GM12864 (cell line): Measurements from ENCODE around the gene KCNAB1.

ENCODE experiments used
- DNase-seq: peaks from one replicate; pipeline ENCODE4 v3.0.0-alpha.2; 2011; ENCODE audit warnings: low read depth
- H3K4me3 ChIP-seq: 2 replicates; pipeline ENCODE4 v1.5.1; 2011; ENCODE audit warnings: mild to moderate bottlenecking, low read depth, low read length, control low read depth
- CTCF ChIP-seq: IDR thresholded peaks from 2 replicates; pipeline ENCODE4 v1.5.1; 2011; ENCODE audit warnings: low read depth, mild to moderate bottlenecking, moderate library complexity, low read length, control low read depth, inconsistent platforms; ENCODE audit errors: missing control alignments

KCNAB1 gene

GRCh38 chr3:156488767-156489166 lies 368.4 kb downstream of the KCNAB1 start:
- no peak for DNase-seq
- TF ChIP-seq CTCF = no peak
- no peak overlapping the region for H3K4me3 ChIP-seq

GRCh38 chr3:156489462-156489911 lies 369.1 kb downstream of the KCNAB1 start:
- DNase-seq = no peak
- H3K4me3 ChIP-seq = no peak overlapping the region
- TF ChIP-seq CTCF = no peak

GRCh38 chr3:156491192-156491591 lies 370.8 kb downstream of the KCNAB1 start:
- TF ChIP-seq CTCF = no peak
- no peak for DNase-seq
- H3K4me3 ChIP-seq = no peak overlapping the region

- H3K4me3 ChIP-seq = no peak overlapping the region
- no peak for DNase-seq
- no peak for TF ChIP-seq CTCF
Measured at GRCh38 chr3:156492801-156493261, 372.5 kb downstream of the KCNAB1 start.

GRCh38 chr3:156493887-156494286 lies 373.5 kb downstream of the KCNAB1 start:
- H3K4me3 ChIP-seq = no peak overlapping the region
- no peak for DNase-seq
- no peak for TF ChIP-seq CTCF

- no peak for TF ChIP-seq CTCF
- H3K4me3 ChIP-seq = no peak overlapping the region
- no peak for DNase-seq
Measured at GRCh38 chr3:156495816-156496215, 375.4 kb downstream of the KCNAB1 start.

- TF ChIP-seq CTCF = no peak
- no peak for DNase-seq
- H3K4me3 ChIP-seq = no peak overlapping the region
Measured at GRCh38 chr3:156497326-156497725, 376.9 kb downstream of the KCNAB1 start.
